ENCODE measurements around the gene ROR2.

The ROR2 gene

DNA sequence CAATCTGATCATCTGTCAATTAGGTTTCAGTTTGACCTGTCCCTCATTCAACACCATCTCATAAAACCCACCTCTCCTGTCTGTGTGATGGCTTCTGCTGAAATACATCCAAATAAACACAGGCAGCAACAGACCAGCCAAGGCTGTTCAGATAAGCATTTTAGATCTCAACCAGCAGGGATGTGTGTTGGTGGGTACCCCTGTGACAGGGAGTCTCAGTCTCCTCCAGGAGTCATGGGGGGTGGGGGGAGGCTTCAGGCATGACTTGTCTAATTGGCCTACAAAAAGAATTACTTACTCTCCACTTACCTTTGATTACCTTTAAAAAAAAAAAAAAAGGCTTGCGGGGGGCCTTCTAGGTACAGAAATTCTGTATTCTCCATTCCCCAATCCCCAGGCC is 65.9 kb downstream of the ROR2 start:
- Histone ChIP-seq H3K36me3 (ENCODE audit: insufficient read depth, low read length) (no peaks in the 10 kb centered on the region), H3K4me2 (ENCODE audit: low read length) (no peak overlapping the region), H3K4me3 (ENCODE audit: low read length) (no peak overlapping the region)

DNA sequence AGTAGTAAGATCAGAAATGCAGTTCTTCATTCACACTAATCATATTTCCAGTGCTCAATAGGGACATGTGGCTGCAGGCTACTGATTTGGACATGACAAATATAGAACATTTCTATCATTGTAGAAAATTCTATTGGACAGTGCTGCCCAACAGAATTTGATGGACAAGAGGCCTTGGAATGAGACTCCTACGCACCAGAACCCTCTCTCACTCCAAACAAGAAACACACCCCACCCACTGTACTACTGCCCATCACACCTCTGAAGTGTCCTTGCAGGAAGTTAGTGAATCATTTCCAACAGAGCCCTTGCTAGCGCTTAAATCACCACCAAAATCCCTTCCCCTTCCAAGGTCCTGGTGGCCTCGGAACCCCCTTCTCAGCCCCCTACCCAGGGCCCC is 66.5 kb downstream of the ROR2 start:
- Histone ChIP-seq H3K9me3 (replicated peaks; ENCODE audit: low read length) (no peaks in the 10 kb centered on the region), H3K9ac (ENCODE audit: low read depth, low read length) (no peak overlapping the region), H3K27me3 (ENCODE audit: control insufficient read depth, insufficient read depth, low read length) (peaks cover 7% of the 10 kb centered on the region), H3K4me3 (ENCODE audit: low read length) (no peak overlapping the region), H3K4me2 (ENCODE audit: low read length) (no peak overlapping the region), H3K4me1 (ENCODE audit: control insufficient read depth, insufficient read depth, low read length) (no peaks in the 10 kb centered on the region), H3K36me3 (ENCODE audit: insufficient read depth, low read length) (no peaks in the 10 kb centered on the region)

More for the DNA sequence above, 65.9 kb downstream of the ROR2 start:
- no peaks in the 10 kb centered on the region for H3K4me1 ChIP-seq (ENCODE audit: control insufficient read depth, insufficient read depth, low read length)
- H3K27me3 ChIP-seq (ENCODE audit: control insufficient read depth, insufficient read depth, low read length): peaks cover 13% of the 10 kb centered on the region
- H3K9me3 ChIP-seq (replicated peaks; ENCODE audit: low read length): no peaks in the 10 kb centered on the region
- no peak overlapping the region for H3K9ac ChIP-seq (ENCODE audit: low read depth, low read length)

DNA sequence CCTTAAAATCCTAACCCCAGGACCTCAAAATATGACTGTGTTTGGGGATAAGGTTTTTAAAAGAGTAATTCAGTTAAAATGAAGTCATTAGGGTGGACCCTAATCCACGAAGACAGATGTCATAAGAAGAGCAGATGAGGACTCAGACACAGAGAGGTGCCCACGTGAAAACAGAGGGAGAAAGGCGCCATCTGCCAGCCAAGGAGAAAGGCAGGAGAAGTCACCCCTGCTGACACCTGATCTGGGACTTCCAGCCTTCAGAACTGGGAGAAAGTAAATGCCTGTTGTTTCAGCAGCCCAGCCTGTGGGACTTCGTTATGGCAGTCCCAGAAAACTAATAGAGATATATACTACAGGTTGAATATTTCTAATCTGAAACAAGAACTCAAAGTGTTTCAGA is 67.4 kb downstream of the ROR2 start:
- Histone ChIP-seq H3K27me3 (ENCODE audit: control insufficient read depth, insufficient read depth, low read length) (peaks cover 7% of the 10 kb centered on the region), H3K4me1 (ENCODE audit: control insufficient read depth, insufficient read depth, low read length) (no peaks in the 10 kb centered on the region), H3K36me3 (ENCODE audit: insufficient read depth, low read length) (no peaks in the 10 kb centered on the region), H3K4me2 (ENCODE audit: low read length) (no peak overlapping the region), H3K9ac (ENCODE audit: low read depth, low read length) (no peak overlapping the region), H3K9me3 (replicated peaks; ENCODE audit: low read length) (no peaks in the 10 kb centered on the region), H3K4me3 (ENCODE audit: low read length) (no peak overlapping the region)

DNA sequence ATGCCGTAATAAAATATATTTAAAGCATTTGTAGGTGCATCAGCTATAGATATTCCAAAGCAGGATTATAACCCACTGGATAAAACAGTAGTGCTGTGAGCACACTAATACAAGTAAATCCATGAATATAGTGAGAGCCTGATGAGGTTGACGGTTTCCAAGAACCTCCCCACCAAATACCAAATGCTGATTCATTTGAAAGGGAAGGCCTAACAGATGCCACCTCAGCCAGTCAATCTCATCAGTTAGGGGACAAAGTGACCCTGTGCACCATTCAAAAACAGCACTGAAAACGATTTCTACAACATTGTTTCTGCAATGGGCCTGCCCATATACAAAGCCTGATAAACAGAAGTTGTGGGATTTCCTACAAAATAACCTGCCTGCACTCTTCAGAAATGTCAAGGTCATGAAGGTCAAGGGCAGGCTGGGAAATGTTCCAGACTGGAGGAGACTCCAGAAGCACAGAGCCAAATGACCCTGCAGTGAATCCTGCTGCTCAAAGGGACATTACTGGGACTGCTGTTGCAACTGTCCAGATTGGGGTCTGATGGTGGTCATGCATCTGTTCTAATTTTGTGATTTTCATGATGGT is 69.6 kb downstream of the ROR2 start:
- no peaks in the 10 kb centered on the region for H3K4me1 ChIP-seq (ENCODE audit: control insufficient read depth, insufficient read depth, low read length)
- H3K9me3 ChIP-seq (replicated peaks; ENCODE audit: low read length): no peaks in the 10 kb centered on the region
- H3K4me3 ChIP-seq (ENCODE audit: low read length): no peak overlapping the region
- H3K9ac ChIP-seq (ENCODE audit: low read depth, low read length): no peak overlapping the region
- no peak overlapping the region for H3K4me2 ChIP-seq (ENCODE audit: low read length)
- H3K36me3 ChIP-seq (ENCODE audit: insufficient read depth, low read length): no peaks in the 10 kb centered on the region
- peaks cover 4% of the 10 kb centered on the region for H3K27me3 ChIP-seq (ENCODE audit: control insufficient read depth, insufficient read depth, low read length)

DNA sequence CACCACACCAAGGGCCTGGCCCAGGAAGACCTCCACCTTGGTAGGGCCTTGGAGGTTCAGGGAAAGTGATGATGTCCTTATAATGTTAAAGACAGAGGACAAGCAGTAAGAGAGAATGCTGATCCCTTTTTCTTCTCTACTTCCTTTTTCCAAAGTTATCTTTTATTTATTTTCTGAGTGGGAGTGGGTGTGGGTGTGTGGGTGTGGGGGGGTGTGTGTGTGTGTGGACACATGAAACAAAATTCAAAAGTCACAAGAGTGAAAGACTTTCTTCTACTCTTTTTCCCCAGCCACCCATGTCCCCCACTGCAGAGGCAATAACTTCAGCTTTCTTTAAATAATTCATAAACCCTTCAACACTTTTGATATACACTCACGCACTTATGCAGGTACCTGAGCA is 70.8 kb downstream of the ROR2 start:
- H3K4me1 ChIP-seq (ENCODE audit: control insufficient read depth, insufficient read depth, low read length): no peaks in the 10 kb centered on the region
- no peak overlapping the region for H3K4me3 ChIP-seq (ENCODE audit: low read length)
- H3K9ac ChIP-seq (ENCODE audit: low read depth, low read length): no peak overlapping the region
- no peak overlapping the region for H3K4me2 ChIP-seq (ENCODE audit: low read length)
- no peaks in the 10 kb centered on the region for H3K9me3 ChIP-seq (replicated peaks; ENCODE audit: low read length)
- no peaks in the 10 kb centered on the region for H3K36me3 ChIP-seq (ENCODE audit: insufficient read depth, low read length)
- peaks cover 4% of the 10 kb centered on the region for H3K27me3 ChIP-seq (ENCODE audit: control insufficient read depth, insufficient read depth, low read length)

DNA sequence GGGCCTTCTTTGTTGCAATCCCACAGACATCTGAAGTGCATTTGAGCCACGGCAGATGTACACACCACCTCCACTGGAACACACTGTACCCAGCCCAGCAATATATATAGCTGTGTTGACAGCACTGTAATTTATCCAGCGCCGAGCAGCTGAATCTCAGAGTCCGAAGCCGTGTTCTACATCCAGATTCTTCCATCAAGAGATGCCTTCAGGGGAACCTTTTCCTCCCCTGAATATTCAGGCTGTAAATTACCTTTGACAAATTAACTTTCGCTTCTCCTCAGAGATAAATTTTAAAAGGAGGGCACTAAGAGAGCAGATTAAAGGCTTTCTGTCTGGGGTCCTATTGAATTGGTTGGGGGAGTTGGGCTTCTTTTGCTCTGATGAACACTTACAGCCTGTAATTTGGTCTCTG is 76.4 kb downstream of the ROR2 start:
- Histone ChIP-seq H3K4me3 (ENCODE audit: low read length) (no peak overlapping the region), H3K9ac (ENCODE audit: low read depth, low read length) (no peak overlapping the region), H3K36me3 (ENCODE audit: insufficient read depth, low read length) (no peaks in the 10 kb centered on the region), H3K4me1 (ENCODE audit: control insufficient read depth, insufficient read depth, low read length) (no peaks in the 10 kb centered on the region), H3K9me3 (replicated peaks; ENCODE audit: low read length) (no peaks in the 10 kb centered on the region), H3K4me2 (ENCODE audit: low read length) (no peak overlapping the region), H3K27me3 (ENCODE audit: control insufficient read depth, insufficient read depth, low read length) (peaks cover 16% of the 10 kb centered on the region)

DNA sequence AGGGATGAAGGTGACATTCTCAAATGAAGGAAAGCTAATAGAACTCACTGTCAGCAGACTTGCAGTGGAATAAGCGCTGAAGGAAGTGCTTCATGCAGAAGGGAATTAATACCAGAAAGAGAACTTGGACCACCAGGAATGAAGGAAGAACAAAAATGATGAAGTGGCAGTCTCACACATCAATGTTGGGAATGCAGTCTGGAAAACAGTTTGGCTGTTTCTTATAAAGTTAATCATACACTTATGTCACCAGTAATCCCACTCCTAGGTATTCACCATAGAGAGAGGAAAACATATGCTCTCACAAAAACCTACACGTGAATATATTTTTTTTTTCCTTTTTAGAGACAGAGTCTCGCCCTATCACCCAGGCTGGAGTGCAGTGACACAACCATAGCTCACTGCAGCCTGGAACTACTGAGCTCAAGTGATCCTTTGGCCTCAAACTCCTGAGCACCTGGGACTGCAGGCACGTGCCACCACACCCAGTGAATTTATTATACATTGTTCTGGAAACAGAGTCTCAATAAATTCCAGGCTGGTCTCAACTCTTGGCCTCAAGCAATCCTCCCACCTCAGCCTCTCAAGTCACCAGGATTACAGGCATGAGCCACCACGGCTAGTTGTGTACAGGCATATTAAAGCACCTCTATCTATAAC is 81.2 kb downstream of the ROR2 start:
- H3K36me3 ChIP-seq (ENCODE audit: insufficient read depth, low read length): no peaks in the 10 kb centered on the region
- no peak overlapping the region for H3K4me3 ChIP-seq (ENCODE audit: low read length)
- H3K4me2 ChIP-seq (ENCODE audit: low read length): no peak overlapping the region
- no peak overlapping the region for H3K9ac ChIP-seq (ENCODE audit: low read depth, low read length)
- H3K4me1 ChIP-seq (ENCODE audit: control insufficient read depth, insufficient read depth, low read length): no peaks in the 10 kb centered on the region
- peaks cover 35% of the 10 kb centered on the region for H3K27me3 ChIP-seq (ENCODE audit: control insufficient read depth, insufficient read depth, low read length)
- H3K9me3 ChIP-seq (replicated peaks; ENCODE audit: low read length): no peaks in the 10 kb centered on the region

DNA sequence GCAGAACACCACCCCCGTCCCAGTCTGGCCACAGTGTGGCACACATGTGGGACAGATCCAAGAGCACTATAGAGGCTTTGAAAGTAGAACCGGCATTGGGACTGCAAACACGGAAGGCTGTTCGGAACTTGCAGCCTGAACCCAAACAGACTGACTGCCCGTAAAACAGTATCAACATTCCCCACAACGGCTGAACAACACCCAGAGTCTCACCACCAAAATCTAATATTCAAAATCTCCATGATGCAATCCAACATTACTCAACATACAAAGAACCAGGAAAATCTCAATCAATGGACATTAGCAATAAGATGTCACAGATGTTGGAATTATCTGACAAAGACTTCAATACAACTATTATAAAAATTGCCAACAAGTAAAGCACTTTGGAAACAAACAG is 82.3 kb downstream of the ROR2 start:
- Histone ChIP-seq H3K9ac (ENCODE audit: low read depth, low read length) (no peak overlapping the region), H3K27me3 (ENCODE audit: control insufficient read depth, insufficient read depth, low read length) (peaks cover 35% of the 10 kb centered on the region), H3K4me2 (ENCODE audit: low read length) (no peak overlapping the region), H3K4me3 (ENCODE audit: low read length) (no peak overlapping the region), H3K36me3 (ENCODE audit: insufficient read depth, low read length) (no peaks in the 10 kb centered on the region), H3K4me1 (ENCODE audit: control insufficient read depth, insufficient read depth, low read length) (no peaks in the 10 kb centered on the region), H3K9me3 (replicated peaks; ENCODE audit: low read length) (no peaks in the 10 kb centered on the region)

DNA sequence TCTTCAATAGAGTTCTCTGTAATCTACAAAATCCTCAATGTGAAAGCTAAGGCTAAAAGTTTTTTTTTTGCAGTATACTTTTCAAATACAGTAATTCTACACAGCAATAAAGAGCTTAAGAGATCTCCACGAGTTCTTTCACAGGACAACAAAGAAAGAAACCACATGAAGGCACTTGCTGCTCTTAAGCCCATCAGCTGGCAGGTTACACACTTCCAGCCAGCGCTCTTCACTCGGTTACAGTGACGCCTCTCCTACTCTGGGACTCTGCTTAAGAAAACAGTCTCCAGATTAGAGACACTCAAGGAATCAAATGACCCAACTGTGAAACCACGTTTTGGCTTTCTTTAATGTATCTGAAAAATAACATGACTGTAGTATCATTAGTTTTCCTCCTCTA is 85.0 kb downstream of the ROR2 start:
- no peak overlapping the region for H3K9ac ChIP-seq (ENCODE audit: low read depth, low read length)

DNA sequence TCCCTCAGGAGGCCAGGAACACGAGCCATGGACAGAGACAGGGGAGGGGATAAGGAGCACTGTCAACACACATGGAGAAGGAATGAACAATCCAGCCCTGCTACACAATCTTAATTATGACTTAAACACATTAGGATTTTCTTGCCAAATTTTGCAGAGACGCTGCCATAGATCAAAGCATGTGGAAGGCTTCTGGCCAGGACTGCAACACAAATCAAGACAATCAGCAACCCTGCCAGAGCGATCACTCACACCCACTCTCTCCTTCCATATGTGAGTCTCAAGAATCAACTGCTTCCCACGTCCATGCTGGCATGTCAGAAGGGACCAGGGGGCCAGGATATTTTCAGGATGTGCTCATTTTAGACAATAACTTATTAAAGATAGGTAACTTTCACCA is 85.6 kb downstream of the ROR2 start:
- no peaks in the 10 kb centered on the region for H3K9me3 ChIP-seq (replicated peaks; ENCODE audit: low read length)
- no peak overlapping the region for H3K4me3 ChIP-seq (ENCODE audit: low read length)
- peaks cover 28% of the 10 kb centered on the region for H3K27me3 ChIP-seq (ENCODE audit: control insufficient read depth, insufficient read depth, low read length)
- H3K4me2 ChIP-seq (ENCODE audit: low read length): no peak overlapping the region
- no peaks in the 10 kb centered on the region for H3K36me3 ChIP-seq (ENCODE audit: insufficient read depth, low read length)
- H3K4me1 ChIP-seq (ENCODE audit: control insufficient read depth, insufficient read depth, low read length): no peaks in the 10 kb centered on the region
- no peak overlapping the region for H3K9ac ChIP-seq (ENCODE audit: low read depth, low read length)

More for the DNA sequence above, 85.0 kb downstream of the ROR2 start:
- H3K4me2 ChIP-seq (ENCODE audit: low read length): no peak overlapping the region
- H3K27me3 ChIP-seq (ENCODE audit: control insufficient read depth, insufficient read depth, low read length): peaks cover 30% of the 10 kb centered on the region
- H3K4me1 ChIP-seq (ENCODE audit: control insufficient read depth, insufficient read depth, low read length): no peaks in the 10 kb centered on the region
- no peaks in the 10 kb centered on the region for H3K9me3 ChIP-seq (replicated peaks; ENCODE audit: low read length)
- no peaks in the 10 kb centered on the region for H3K36me3 ChIP-seq (ENCODE audit: insufficient read depth, low read length)
- no peak overlapping the region for H3K4me3 ChIP-seq (ENCODE audit: low read length)

DNA sequence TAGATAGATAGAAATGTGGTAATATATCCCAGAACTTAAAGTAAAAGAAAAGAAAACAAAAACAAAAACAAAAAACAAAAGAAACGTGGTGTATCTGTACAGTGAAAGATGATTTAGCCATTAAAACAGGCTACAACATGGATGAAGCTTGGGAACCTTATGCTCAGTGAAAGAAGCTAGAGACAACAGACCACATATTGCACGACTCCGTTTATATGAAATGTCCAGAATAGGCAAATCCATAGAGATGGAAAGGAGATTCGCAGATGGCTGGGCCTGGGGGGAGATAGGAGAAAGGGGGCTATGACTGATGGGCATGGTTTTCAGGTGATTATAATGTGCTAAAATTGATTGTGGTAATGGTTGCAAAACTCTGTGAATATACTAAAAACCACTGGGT is 86.6 kb downstream of the ROR2 start:
- Histone ChIP-seq H3K27me3 (ENCODE audit: control insufficient read depth, insufficient read depth, low read length) (peaks cover 22% of the 10 kb centered on the region), H3K9me3 (replicated peaks; ENCODE audit: low read length) (no peaks in the 10 kb centered on the region), H3K9ac (ENCODE audit: low read depth, low read length) (no peak overlapping the region), H3K36me3 (ENCODE audit: insufficient read depth, low read length) (no peaks in the 10 kb centered on the region), H3K4me3 (ENCODE audit: low read length) (no peak overlapping the region), H3K4me2 (ENCODE audit: low read length) (no peak overlapping the region), H3K4me1 (ENCODE audit: control insufficient read depth, insufficient read depth, low read length) (no peaks in the 10 kb centered on the region)
